Measurements from ENCODE around the gene OCLN. TPM values are rescaled to one million over a fixed set of nuclear protein-coding genes. Genes with fewer than 3 reads are reported as not detected.
"Not testable (repeated sequence)": the region's sequence is repeated elsewhere in the genome, so short reads cannot be mapped to it uniquely, and the experiment has no call there.

OCLN gene, protein sequence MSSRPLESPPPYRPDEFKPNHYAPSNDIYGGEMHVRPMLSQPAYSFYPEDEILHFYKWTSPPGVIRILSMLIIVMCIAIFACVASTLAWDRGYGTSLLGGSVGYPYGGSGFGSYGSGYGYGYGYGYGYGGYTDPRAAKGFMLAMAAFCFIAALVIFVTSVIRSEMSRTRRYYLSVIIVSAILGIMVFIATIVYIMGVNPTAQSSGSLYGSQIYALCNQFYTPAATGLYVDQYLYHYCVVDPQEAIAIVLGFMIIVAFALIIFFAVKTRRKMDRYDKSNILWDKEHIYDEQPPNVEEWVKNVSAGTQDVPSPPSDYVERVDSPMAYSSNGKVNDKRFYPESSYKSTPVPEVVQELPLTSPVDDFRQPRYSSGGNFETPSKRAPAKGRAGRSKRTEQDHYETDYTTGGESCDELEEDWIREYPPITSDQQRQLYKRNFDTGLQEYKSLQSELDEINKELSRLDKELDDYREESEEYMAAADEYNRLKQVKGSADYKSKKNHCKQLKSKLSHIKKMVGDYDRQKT
- 1 to 10 TPM; 4.9 to 6.0 TPM for total RNA-seq
- under 1 TPM in 1 of 2 donors, not detected in 1; 0.13 TPM for polyA plus RNA-seq

DNA sequence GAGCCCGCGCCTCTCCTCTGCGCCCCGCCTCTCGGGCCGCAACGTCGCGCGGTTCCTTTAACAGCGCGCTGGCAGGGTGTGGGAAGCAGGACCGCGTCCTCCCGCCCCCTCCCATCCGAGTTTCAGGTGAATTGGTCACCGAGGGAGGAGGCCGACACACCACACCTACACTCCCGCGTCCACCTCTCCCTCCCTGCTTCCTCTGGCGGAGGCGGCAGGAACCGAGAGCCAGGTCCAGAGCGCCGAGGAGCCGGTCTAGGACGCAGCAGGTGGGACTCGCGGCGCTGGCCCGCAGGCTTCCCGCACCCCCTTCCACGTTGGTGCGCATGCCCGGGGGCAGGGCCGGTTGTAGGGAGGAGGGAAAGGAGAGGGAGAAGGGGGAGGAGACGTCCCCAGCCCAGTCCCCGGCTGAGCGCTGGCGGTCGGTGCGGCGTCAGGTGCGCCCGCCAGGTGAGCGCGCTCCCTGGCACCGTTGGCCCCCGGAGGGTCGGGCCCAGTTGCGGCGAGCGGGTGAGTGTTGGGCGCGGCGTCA, at the start of gene OCLN:
Gene OCLN, plus strand, starts transcription at position 400 of the 532 bp plus-strand sequence. CDS start 11,455 bp downstream, outside the sequence.
- peak within 1 kb of the TSS in 1 of 2 donors; percentile 32 for H3K4me3 ChIP-seq (ENCODE audit: low read length in 2 of 2)
- Mint-ChIP-seq H3K4me1 (peaks cover 2 to 27% (median 14%) of the 10 kb centered on the region in 4 donors), H3K9me3 (no peaks in the 10 kb centered on the region), H3K27ac (no peak within 1 kb of the TSS), H3K36me3 (no peaks in the 10 kb centered on the region), H3K4me3 (peak within 1 kb of the TSS; percentile 63 to 85 (median 70)), H3K27me3 (peaks cover 35 to 43% of the 10 kb centered on the region in 2 donors)
- no peaks in the 10 kb centered on the region for H3K36me3 ChIP-seq (ENCODE audit: insufficient read depth, low read length)
- no peaks in the 10 kb centered on the region for H3K9me3 ChIP-seq (ENCODE audit: control insufficient read depth in 1 of 2, low read length in 2 of 2)
- H3K4me1 ChIP-seq (ENCODE audit: insufficient read depth, low read length) = peaks cover 9% of the 10 kb centered on the region
- CTCF ChIA-PET (ENCODE audit: partially characterized antibody) = no interaction called here
- peak in 1 of 5 donors; percentile 2 for DNase-seq
- POLR2A ChIA-PET (ENCODE audit: partially characterized antibody) = no interaction called here
- H3K27ac ChIP-seq (ENCODE audit: low read depth, low read length) = no peak within 1 kb of the TSS
- intact Hi-C loops (cut with micrococcal nuclease) = no loop called here
- H3K27me3 ChIP-seq (ENCODE audit: insufficient read depth, low read length) = peaks cover 9% of the 10 kb centered on the region

DNA sequence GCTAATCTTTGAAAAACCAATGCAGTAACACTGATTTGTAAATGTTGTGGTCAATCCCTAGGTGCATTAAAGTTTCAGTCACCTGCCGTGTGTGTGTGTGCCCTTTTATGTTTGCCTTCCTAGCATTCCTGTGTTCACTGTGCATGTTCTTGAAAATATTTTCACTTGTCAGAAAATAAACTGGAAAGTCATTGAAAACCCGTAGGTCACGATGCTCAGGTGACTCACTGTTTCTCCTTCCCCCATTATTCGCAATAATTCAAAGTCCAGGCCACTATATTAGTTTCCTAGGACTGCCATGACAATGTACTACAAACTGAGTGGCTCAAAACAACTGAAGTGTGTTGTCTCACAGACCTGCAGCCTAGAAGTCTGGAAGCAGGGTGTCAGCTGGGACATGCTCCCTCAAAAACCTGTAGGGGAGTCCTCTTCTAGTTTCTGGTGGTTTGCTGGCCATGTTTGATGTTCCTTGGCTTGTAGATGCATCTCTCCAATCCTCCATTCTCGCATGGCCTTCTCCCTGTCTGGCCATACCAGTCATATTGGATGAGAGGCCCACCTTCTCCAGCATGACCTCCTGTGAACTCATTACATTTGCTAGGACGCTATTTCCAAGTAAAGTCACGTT, 48.3 kb upstream of the OCLN start:
- H3K4me1 ChIP-seq (ENCODE audit: insufficient read depth, low read length) = no peaks in the 10 kb centered on the region
- CTCF ChIA-PET (ENCODE audit: partially characterized antibody) = no interaction called here
- Mint-ChIP-seq H3K36me3 (no peaks in the 10 kb centered on the region), H3K9me3 (no peaks in the 10 kb centered on the region), H3K27me3 (no peaks in the 10 kb centered on the region), H3K4me3 (no peak overlapping the region), H3K4me1 (no peaks in the 10 kb centered on the region), H3K27ac (peak overlapping the region in 1 of 7 donors; percentile 36)
- no peak for DNase-seq
- H3K36me3 ChIP-seq (ENCODE audit: insufficient read depth, low read length) = no peaks in the 10 kb centered on the region
- no peak overlapping the region for H3K27ac ChIP-seq (ENCODE audit: low read depth, low read length)
- no peaks in the 10 kb centered on the region for H3K27me3 ChIP-seq (ENCODE audit: insufficient read depth, low read length)
- intact Hi-C loops (cut with micrococcal nuclease) = no loop called here
- POLR2A ChIA-PET (ENCODE audit: partially characterized antibody) = no interaction called here
- no peaks in the 10 kb centered on the region for H3K9me3 ChIP-seq (ENCODE audit: control insufficient read depth in 1 of 2, low read length in 2 of 2)
- H3K4me3 ChIP-seq (ENCODE audit: low read length in 2 of 2) = no peak overlapping the region

DNA sequence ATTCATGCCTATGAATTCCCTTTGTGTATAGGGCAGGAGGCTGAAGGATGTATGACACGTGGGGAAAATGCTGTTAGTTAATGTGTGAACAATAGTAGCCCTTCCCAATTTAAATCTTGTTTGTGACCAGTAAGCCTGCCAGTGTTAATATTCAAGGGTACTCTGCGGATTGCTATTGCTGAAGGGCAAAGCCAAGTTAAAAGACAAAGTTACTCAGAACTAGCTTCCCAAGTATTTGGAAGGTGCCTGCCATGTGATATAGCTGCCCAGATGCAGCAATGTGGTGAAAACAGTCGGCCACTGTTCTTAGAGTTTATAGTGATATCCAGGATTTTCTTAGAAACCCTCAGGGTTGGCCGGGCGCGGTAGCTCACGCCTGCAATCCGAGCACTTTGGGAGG, 43.1 kb upstream of the OCLN start:
- intact Hi-C loops (cut with micrococcal nuclease) = no loop called here
- ChIA-PET POLR2A (ENCODE audit: partially characterized antibody) (no interaction called here), CTCF (ENCODE audit: partially characterized antibody) (no interaction called here)
- no peaks in the 10 kb centered on the region for H3K4me1 ChIP-seq (ENCODE audit: insufficient read depth, low read length)
- no peaks in the 10 kb centered on the region for H3K27me3 ChIP-seq (ENCODE audit: insufficient read depth, low read length)
- no peaks in the 10 kb centered on the region for H3K36me3 ChIP-seq (ENCODE audit: insufficient read depth, low read length)
- H3K27ac ChIP-seq (ENCODE audit: low read depth, low read length) = no peak overlapping the region
- H3K4me1 Mint-ChIP-seq = no peaks in the 10 kb centered on the region
- H3K9me3 ChIP-seq (ENCODE audit: control insufficient read depth in 1 of 2, low read length in 2 of 2) = no peaks in the 10 kb centered on the region
- no peak overlapping the region for H3K4me3 ChIP-seq (ENCODE audit: low read length in 2 of 2)
- peaks cover 0 to 2% of the 10 kb centered on the region in 2 donors for H3K27me3 Mint-ChIP-seq
- H3K4me3 Mint-ChIP-seq = no peak overlapping the region
- H3K27ac Mint-ChIP-seq = no peak overlapping the region
- no peaks in the 10 kb centered on the region for H3K9me3 Mint-ChIP-seq
- H3K36me3 Mint-ChIP-seq = no peaks in the 10 kb centered on the region
- DNase-seq = no peak

DNA sequence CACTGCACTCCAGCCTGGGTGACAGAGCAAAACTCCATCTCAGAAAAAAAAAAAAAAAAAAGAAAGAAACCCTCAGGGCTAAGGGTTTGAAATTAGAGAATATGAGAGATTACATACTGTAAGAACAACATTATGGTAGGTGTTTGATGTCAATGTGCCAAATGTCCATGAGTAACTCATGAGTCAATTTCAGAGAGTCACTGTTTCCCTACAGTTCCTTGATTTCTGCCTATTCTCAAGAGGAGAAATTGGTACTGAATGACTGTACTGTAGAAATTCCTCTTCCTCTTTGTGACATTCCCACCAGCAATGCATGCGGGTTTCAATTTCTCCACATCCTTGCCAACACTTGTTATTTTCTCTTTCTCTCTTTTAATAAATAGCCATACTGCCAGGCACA, 42.5 kb upstream of the OCLN start:
- H3K9me3 Mint-ChIP-seq = no peaks in the 10 kb centered on the region
- Histone ChIP-seq H3K4me1 (ENCODE audit: insufficient read depth, low read length) (no peaks in the 10 kb centered on the region), H3K36me3 (ENCODE audit: insufficient read depth, low read length) (no peaks in the 10 kb centered on the region), H3K4me3 (ENCODE audit: low read length in 2 of 2) (no peak overlapping the region), H3K9me3 (ENCODE audit: control insufficient read depth in 1 of 2, low read length in 2 of 2) (no peaks in the 10 kb centered on the region), H3K27ac (ENCODE audit: low read depth, low read length) (no peak overlapping the region), H3K27me3 (ENCODE audit: insufficient read depth, low read length) (no peaks in the 10 kb centered on the region)
- DNase-seq = no peak
- H3K4me3 Mint-ChIP-seq = no peak overlapping the region
- ChIA-PET CTCF (ENCODE audit: partially characterized antibody) (no interaction called here), POLR2A (ENCODE audit: partially characterized antibody) (no interaction called here)
- H3K27ac Mint-ChIP-seq = no peak overlapping the region
- intact Hi-C loops (cut with micrococcal nuclease) = no loop called here
- H3K27me3 Mint-ChIP-seq = peaks cover 0 to 5% of the 10 kb centered on the region in 2 donors
- no peaks in the 10 kb centered on the region for H3K4me1 Mint-ChIP-seq
- no peaks in the 10 kb centered on the region for H3K36me3 Mint-ChIP-seq

DNA sequence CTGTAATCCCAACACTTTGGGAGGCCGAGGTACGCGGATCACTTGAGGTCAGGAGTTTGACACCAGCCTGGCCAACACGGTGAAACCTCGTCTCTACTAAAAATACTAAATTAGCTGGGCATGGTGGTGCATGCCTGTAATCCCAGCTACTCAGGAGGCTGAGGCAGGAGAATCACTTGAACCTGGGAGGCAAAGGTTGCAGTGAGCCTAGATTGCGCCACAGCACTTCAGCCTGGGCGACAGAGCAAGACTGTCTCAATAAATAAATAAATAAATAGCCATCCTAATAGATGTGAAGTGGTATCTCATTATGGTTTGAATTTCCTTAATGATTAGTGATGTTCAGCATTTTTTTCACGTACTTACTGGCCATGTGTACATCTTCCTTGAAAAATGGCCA, 42.1 kb upstream of the OCLN start:
- not testable (repeated sequence) for H3K27me3 ChIP-seq (ENCODE audit: insufficient read depth, low read length); DNase-seq; H3K9me3 ChIP-seq (ENCODE audit: control insufficient read depth in 1 of 2, low read length in 2 of 2)

DNA sequence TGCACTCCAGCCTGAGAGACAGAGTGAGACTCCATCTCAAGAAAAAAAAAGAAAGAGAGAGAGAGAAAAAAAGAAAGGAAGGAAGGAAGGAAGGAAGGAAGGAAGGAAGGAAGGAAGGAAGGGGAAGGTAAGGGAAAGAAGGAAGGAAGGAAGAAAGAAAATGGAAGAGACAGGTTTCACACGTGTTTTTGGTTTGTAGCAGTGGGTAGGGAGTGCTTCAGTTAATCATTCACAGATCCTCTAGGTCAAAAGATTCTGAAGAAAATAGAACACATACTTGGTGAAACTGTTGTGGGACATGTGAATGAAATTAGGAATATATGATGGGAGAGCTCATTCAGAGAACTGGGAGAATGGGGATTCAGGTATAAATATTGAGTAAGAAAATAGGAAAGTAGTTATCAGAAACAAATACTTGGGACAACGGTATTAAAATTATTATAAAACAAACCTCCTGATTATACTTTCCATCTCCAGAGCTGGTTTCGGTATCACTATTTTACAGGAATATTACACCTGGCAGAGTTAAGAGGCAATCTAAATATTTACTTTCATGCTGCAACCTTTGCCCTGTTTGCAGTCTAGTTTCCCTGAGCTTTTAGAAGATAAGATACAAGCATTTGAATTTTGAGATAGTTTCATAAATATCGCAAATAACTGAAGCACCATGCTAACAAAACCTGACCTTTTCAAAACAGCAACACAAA, 40.5 kb upstream of the OCLN start:
- Mint-ChIP-seq H3K27me3 (peaks cover 0 to 7% of the 10 kb centered on the region in 2 donors), H3K36me3 (no peaks in the 10 kb centered on the region), H3K4me1 (no peaks in the 10 kb centered on the region), H3K4me3 (no peak overlapping the region), H3K27ac (no peak overlapping the region), H3K9me3 (peaks cover 0 to 6% (median 2%) of the 10 kb centered on the region in 8 donors)
- no peaks in the 10 kb centered on the region for H3K27me3 ChIP-seq (ENCODE audit: insufficient read depth, low read length)
- intact Hi-C loops (cut with micrococcal nuclease) = no loop called here
- no peak overlapping the region for H3K27ac ChIP-seq (ENCODE audit: low read depth, low read length)
- no peak for DNase-seq
- H3K4me3 ChIP-seq (ENCODE audit: low read length in 2 of 2) = no peak overlapping the region
- ChIA-PET POLR2A (ENCODE audit: partially characterized antibody) (no interaction called here), CTCF (ENCODE audit: partially characterized antibody) (no interaction called here)
- no peaks in the 10 kb centered on the region for H3K4me1 ChIP-seq (ENCODE audit: insufficient read depth, low read length)
- H3K36me3 ChIP-seq (ENCODE audit: insufficient read depth, low read length) = no peaks in the 10 kb centered on the region
- H3K9me3 ChIP-seq (ENCODE audit: control insufficient read depth in 1 of 2, low read length in 2 of 2) = no peaks in the 10 kb centered on the region

More for the DNA sequence above, 42.1 kb upstream of the OCLN start:
- POLR2A ChIA-PET (ENCODE audit: partially characterized antibody); intact Hi-C loops (cut with micrococcal nuclease); H3K27ac Mint-ChIP-seq; H3K4me1 Mint-ChIP-seq; H3K4me3 Mint-ChIP-seq; H3K36me3 Mint-ChIP-seq; H3K27me3 Mint-ChIP-seq; H3K4me3 ChIP-seq (ENCODE audit: low read length in 2 of 2); CTCF ChIA-PET (ENCODE audit: partially characterized antibody); H3K4me1 ChIP-seq (ENCODE audit: insufficient read depth, low read length); H3K9me3 Mint-ChIP-seq; H3K36me3 ChIP-seq (ENCODE audit: insufficient read depth, low read length); H3K27ac ChIP-seq (ENCODE audit: low read depth, low read length): not testable (repeated sequence)

DNA sequence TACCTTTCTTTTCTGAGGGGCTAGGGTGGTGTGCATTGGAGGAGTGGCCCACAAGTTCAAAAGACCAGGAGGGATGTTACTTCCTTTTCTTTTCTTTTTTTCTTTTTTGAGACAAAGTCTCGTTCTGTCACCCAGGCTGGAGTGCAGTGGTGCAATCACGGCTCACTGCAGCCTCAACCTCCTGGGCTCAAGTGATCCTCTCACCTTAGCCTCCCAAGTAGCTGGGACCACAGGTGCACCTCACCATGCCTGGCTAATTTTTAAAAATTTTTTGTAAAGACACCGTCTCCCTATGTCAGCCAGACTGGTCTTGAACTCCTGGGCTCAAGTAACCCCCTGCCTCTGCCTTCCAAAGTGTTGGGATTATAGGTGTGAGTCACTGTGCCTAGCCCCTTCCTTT, 39.1 kb upstream of the OCLN start:
- H3K4me3 Mint-ChIP-seq; H3K36me3 Mint-ChIP-seq; intact Hi-C loops (cut with micrococcal nuclease); H3K4me1 ChIP-seq (ENCODE audit: insufficient read depth, low read length); H3K9me3 Mint-ChIP-seq; H3K4me3 ChIP-seq (ENCODE audit: low read length in 2 of 2); H3K27me3 Mint-ChIP-seq; H3K27ac ChIP-seq (ENCODE audit: low read depth, low read length); H3K9me3 ChIP-seq (ENCODE audit: control insufficient read depth in 1 of 2, low read length in 2 of 2); POLR2A ChIA-PET (ENCODE audit: partially characterized antibody); H3K4me1 Mint-ChIP-seq; CTCF ChIA-PET (ENCODE audit: partially characterized antibody); DNase-seq; H3K27ac Mint-ChIP-seq; H3K36me3 ChIP-seq (ENCODE audit: insufficient read depth, low read length); H3K27me3 ChIP-seq (ENCODE audit: insufficient read depth, low read length): not testable (repeated sequence)
